Thymus (tissue), 11 donors: ENCODE data around the gene CFB. TPM values are rescaled to one million over a fixed set of nuclear protein-coding genes. Genes with fewer than 3 reads are reported as not detected.
A peak's percentile ranks its signal among the peaks of the same experiment; 100 is the strongest.

Experiments used
- DNase-seq, 9 donors: peaks; one replicate each; pipeline ENCODE4 v3.0.0-alpha.2; 2013; ENCODE audit warnings: low spot score in 9 of 9, low read depth in 6 of 9, missing footprints in 1 of 9
- H3K27ac ChIP-seq, 2 donors: one replicate each; pipeline ENCODE4 v1.5.1; 2013; ENCODE audit warnings: control low read depth in 1 of 2, low read depth in 1 of 2, low read length in 1 of 2, mild to moderate bottlenecking in 1 of 2, moderate library complexity in 1 of 2
- H3K27me3 ChIP-seq, 2 donors: one replicate each; pipeline ENCODE4 v1.5.1; 2013; ENCODE audit warnings: low read length in 1 of 2; ENCODE audit not compliant: control insufficient read depth in 2 of 2, insufficient read depth in 1 of 2
- H3K36me3 ChIP-seq, 2 donors: one replicate each; pipeline ENCODE4 v1.5.1; 2013; ENCODE audit warnings: low read length in 1 of 2, mild to moderate bottlenecking in 1 of 2, moderate library complexity in 1 of 2; ENCODE audit not compliant: control insufficient read depth in 2 of 2, insufficient read depth in 2 of 2
- H3K4me1 ChIP-seq, 2 donors: one replicate each; pipeline ENCODE4 v1.5.1; 2013; ENCODE audit warnings: low read length in 2 of 2; ENCODE audit not compliant: control insufficient read depth in 2 of 2, insufficient read depth in 2 of 2
- H3K4me3 ChIP-seq, 2 donors: one replicate each; pipeline ENCODE4 v1.5.1; 2013; ENCODE audit warnings: low read length in 2 of 2, control low read depth in 1 of 2, mild to moderate bottlenecking in 1 of 2
- H3K9me3 ChIP-seq, 2 donors: one replicate each; pipeline ENCODE4 v1.5.1; 2013; ENCODE audit warnings: low read length in 1 of 2, mild to moderate bottlenecking in 1 of 2; ENCODE audit not compliant: control insufficient read depth in 2 of 2, insufficient read depth in 1 of 2
- WGBS: extraction: QIAGEN DNeasy Blood & Tissue Kit; methylation state at CpG from one replicate; pipeline ENCODE4 v1.1.7; 2013; 5-methylcytosine and 5-hydroxymethylcytosine counted together
- polyA plus RNA-seq: library from polyadenylated mRNA; stranded (reverse); fragments of 200-250 nt; gene quantifications from one replicate; pipeline ENCODE4 v1.2.3, GENCODE V29; 2013
- total RNA-seq: library from RNA; stranded (reverse); fragments of 120-200 nt; gene quantifications from one replicate; pipeline ENCODE4 v1.2.4, GENCODE V29; 2013
- donor health status: healthy.

Gene CFB
- total and polyA plus RNA-seq, 2 donors: 17.0 to 41.0 TPM

GRCh38 chr6:31965700-31966099, 19.8 kb downstream of the CFB start:
- Histone ChIP-seq H3K9me3 (no peaks in the 10 kb centered on the region), H3K36me3 (peaks cover 93% of the 10 kb centered on the region in 2 donors), H3K27ac (no peak overlapping the region), H3K4me1 (peaks cover 3 to 5% of the 10 kb centered on the region in 2 donors), H3K27me3 (no peaks in the 10 kb centered on the region), H3K4me3 (no peak overlapping the region)
- WGBS: 97% methylated on average over 13 of the region's 13 CpGs
- DNase-seq: no peak

DNA sequence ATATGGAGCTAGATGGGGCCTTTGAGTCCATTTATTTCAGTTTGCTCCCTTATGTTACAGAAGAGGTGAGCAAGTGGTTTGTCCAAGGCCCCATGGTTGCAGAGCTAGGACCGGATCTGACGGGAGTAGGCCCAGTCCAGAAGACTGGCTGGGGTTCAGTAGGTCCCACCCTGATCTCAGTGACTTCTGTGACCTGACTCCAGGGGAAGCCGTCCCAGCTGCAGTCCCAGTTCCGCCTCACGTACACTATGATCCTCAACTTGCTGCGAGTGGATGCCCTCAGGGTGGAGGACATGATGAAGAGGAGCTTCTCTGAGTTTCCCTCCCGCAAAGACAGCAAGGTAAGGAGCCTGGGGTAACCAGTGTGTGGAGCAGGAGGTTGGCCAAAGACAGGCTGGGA, 20.6 kb downstream of the CFB start:
- Histone ChIP-seq H3K4me3 (no peak overlapping the region), H3K36me3 (peaks cover 85 to 86% of the 10 kb centered on the region in 2 donors), H3K27me3 (no peaks in the 10 kb centered on the region), H3K9me3 (no peaks in the 10 kb centered on the region), H3K4me1 (peaks cover 10 to 13% of the 10 kb centered on the region in 2 donors), H3K27ac (no peak overlapping the region)
- no peak for DNase-seq
- whole genome bisulfite sequencing: 98% methylated on average over 7 of the region's 7 CpGs

DNA sequence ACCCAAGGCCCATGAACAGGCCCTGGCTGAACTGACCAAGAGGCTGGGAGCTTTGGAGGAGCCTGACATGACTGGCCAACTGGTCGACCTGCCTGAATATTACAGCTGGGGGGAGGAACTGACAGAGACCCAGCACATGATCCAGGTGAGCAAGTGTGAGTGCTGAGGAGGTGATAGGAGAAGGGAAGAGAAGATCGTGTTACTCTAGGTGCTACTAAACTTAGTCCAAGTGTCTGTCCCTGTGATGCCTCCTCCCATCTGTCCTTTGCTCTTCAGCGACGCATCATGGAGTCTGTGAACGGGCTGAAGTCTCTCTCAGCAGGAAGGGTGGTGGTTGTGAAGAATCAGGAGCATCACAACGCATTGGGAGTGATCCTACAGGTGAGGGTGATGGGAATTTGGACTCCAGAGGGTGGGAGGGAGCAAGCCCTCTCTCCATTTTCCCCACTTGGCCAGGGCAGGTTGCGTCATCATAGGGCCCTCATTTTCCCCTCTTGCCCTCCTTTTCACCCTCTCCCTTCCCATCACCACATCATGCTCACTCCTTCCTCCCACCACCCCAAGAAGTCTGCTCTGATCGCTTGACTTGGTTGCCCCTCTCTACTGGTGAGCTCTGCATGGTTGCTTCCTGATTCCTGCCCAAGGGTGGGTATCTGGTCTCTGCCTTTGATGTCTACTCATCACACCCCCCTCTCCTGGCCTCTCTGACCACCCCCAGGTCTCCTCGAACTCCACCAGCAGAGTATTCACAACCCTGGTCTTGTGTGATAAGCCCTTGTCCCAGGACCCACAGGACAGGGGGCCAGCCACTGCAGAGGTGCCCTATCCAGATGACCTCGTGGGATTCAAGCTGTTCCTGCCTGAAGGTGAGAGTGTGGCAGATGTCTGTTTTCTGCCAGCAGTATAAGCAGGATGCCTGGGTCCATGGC, 21.4 kb downstream of the CFB start:
- Histone ChIP-seq H3K36me3 (peaks cover 78 to 79% of the 10 kb centered on the region in 2 donors), H3K27me3 (no peaks in the 10 kb centered on the region), H3K27ac (no peak overlapping the region), H3K4me1 (peaks cover 12 to 17% of the 10 kb centered on the region in 2 donors), H3K4me3 (no peak overlapping the region), H3K9me3 (peaks cover 0 to 3% of the 10 kb centered on the region in 2 donors)
- WGBS: 95% methylated on average over 10 of the region's 10 CpGs
- no peak for DNase-seq

DNA sequence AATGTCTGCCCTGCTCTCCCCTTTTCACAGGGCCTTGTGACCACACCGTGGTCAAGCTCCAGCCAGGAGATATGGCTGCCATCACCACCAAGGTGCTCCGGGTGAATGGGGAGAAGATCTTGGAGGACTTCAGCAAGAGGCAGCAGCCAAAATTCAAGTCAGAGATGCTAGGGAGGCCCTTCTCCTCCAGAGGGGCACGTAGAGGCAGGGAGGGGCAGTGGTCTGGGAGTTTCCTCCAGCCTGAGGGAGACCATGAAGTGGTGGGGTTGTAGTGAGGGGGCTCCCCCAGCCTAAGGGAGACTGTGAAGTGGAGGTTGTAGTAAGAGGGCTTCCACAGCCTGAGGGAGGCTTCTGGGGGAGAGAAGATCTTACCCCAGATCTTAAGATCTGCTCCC, 22.0 kb downstream of the CFB start:
- H3K9me3 ChIP-seq: peaks cover 1 to 3% of the 10 kb centered on the region in 2 donors
- no peak overlapping the region for H3K27ac ChIP-seq
- H3K4me1 ChIP-seq: peaks cover 16 to 22% of the 10 kb centered on the region in 2 donors
- no peak overlapping the region for H3K4me3 ChIP-seq
- no peak for DNase-seq
- WGBS: 95% methylated on average over 3 of the region's 3 CpGs
- peaks cover 72% of the 10 kb centered on the region in 2 donors for H3K36me3 ChIP-seq
- no peaks in the 10 kb centered on the region for H3K27me3 ChIP-seq

GRCh38 chr6:31968326-31968725, 22.4 kb downstream of the CFB start:
- Histone ChIP-seq H3K4me1 (peaks cover 18 to 24% of the 10 kb centered on the region in 2 donors), H3K36me3 (peaks cover 68% of the 10 kb centered on the region in 2 donors), H3K27me3 (no peaks in the 10 kb centered on the region), H3K9me3 (peaks cover 1 to 3% of the 10 kb centered on the region in 2 donors), H3K27ac (no peak overlapping the region), H3K4me3 (no peak overlapping the region)
- 96% methylated on average over 11 of the region's 11 CpGs for WGBS
- DNase-seq: no peak

- Histone ChIP-seq H3K36me3 (peaks cover 60 to 61% of the 10 kb centered on the region in 2 donors), H3K27ac (no peak overlapping the region), H3K4me3 (no peak overlapping the region), H3K27me3 (no peaks in the 10 kb centered on the region), H3K9me3 (peaks cover 1 to 3% of the 10 kb centered on the region in 2 donors), H3K4me1 (peaks cover 18 to 24% of the 10 kb centered on the region in 2 donors)
- DNase-seq: no peak
- WGBS: 94% methylated on average over 23 of the region's 23 CpGs
Observed at GRCh38 chr6:31968791-31969711, 23.2 kb downstream of the CFB start.

DNA sequence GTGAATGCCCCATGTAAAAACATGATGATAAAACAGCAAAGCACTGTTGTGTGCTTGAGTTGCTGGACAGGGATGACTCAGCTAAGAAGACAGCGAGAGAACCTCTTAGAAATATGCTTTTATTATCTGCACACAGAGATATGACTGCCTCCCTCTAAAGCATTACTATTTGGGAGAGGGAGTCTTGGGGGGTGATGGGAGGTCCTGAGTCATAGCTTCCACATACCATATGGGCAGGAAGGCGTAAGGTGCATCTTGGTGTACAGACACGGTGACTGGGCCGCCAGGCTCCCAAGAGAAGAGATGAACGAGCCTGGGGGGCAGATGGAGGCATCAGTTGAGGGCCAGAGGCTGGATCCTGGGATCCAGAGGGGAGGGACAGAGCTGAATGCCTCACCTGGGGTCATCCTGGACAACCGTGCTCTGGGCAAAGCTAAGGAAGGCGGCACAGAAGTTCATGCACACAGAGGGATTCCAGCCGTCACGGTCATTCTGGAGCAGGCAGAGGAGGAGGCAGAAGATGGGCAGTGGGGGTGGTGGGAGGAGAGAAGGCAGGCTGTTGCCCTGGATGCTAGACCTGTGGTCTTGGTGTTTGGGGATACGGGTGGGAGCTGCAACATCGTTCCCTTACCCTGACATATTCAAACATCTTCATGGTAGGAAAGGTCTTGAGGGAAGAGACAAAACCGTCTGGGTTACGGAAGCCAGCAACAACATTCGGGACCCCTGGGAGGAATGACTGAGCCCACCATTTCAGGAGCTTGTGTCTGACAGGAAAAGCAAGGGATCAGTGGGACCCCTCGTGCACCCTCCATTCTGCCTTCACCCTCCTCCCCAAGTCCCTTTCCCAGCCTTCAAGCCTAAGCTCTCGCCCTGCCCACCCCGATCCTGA, 24.1 kb downstream of the CFB start:
- Histone ChIP-seq H3K36me3 (peaks cover 52 to 54% of the 10 kb centered on the region in 2 donors), H3K4me3 (no peak overlapping the region), H3K27ac (no peak overlapping the region), H3K27me3 (no peaks in the 10 kb centered on the region), H3K9me3 (peaks cover 1 to 3% of the 10 kb centered on the region in 2 donors), H3K4me1 (peaks cover 18 to 24% of the 10 kb centered on the region in 2 donors)
- no peak for DNase-seq
- 96% methylated on average over 17 of the region's 17 CpGs for WGBS

DNA sequence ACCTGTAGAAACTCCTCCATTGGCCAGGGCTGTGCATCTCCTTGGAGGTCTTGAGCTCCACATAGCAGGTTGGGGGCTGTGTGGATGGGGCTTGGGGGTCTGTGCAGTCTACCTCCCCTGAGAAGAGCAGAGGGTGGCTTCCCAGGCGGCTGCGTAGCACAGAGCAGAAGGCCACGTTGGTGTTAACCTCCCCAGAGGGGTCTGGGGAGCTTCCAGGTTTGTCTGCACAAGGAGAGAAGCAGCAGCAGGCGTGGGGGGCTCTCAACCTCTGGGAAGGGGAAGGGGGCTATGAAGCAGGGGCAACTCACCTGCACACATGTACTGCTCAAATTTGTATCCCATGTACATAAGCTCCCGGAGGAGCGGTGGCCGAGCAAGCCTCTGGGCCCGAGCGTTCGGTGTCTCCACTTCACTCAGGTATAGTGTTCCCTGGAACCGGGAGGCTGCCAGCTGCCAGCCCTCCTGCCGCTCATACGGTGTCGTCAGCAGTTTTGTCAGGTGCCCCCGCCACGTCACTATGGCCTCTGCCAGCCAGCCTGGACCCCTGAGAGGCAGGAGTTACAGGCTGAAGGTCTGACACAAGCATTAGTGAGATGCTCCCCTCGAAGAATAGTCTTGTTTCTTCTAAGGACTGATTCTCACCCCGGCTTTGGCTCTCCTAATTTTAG, 24.8 kb downstream of the CFB start:
- DNase-seq: no peak
- Histone ChIP-seq H3K4me3 (peak overlapping the region; percentile 78 to 99), H3K4me1 (peaks cover 18 to 24% of the 10 kb centered on the region in 2 donors), H3K9me3 (peaks cover 1 to 3% of the 10 kb centered on the region in 2 donors), H3K27ac (peak overlapping the region; percentile 99), H3K27me3 (no peaks in the 10 kb centered on the region), H3K36me3 (peaks cover 47 to 48% of the 10 kb centered on the region in 2 donors)
- 94% methylated on average over 18 of the region's 18 CpGs for WGBS
